ENCODE measurements around the gene CDH13.

- TF ChIP-seq CTCF (IDR thresholded peaks at IDR 0.05; ENCODE audit: insufficient read depth, low read length) (no peak), POLR2AphosphoS5 (IDR thresholded peaks at IDR 0.05; ENCODE audit: low read depth) (no peak), SPI1 (IDR thresholded peaks at IDR 0.05; ENCODE audit: borderline replicate concordance, low read depth) (no peak), GABPA (IDR thresholded peaks at IDR 0.05; ENCODE audit: low read depth) (no peak)
Observed at GRCh38 chr16:82583422-82583821, 43.3 kb upstream of the CDH13 start.
